B cell (primary cell): ENCODE data around the gene REC8. TPM values are rescaled to one million over a fixed set of nuclear protein-coding genes. Genes with fewer than 3 reads are reported as not detected.

Source experiments
- ATAC-seq: fragments of 200-7000 bp; cut with Tn5 transposase; one replicate; pipeline ENCODE4 v1.10.0; 2021; ENCODE audit warnings: low read depth, mild to moderate bottlenecking, moderate number of reproducible peaks, moderate library complexity
- CTCF ChIA-PET: fragments of 350-600 bp; sonication (Branson Sonifier 250); formaldehyde crosslinking; loops from one replicate; lab custom pipeline; 2021; ENCODE audit warnings: antibody characterized with exemption, inconsistent platforms; lab: Charles Lee
- POLR2A ChIA-PET: fragments of 350-600 bp; sonication (Branson Sonifier 250); formaldehyde crosslinking; loops from one replicate; lab custom pipeline; 2021; ENCODE audit warnings: antibody characterized with exemption; lab: Charles Lee
- DNase-seq: peaks from one replicate; pipeline ENCODE4 v3.0.0; 2013
- H2AFZ ChIP-seq: 2 replicates; pipeline ENCODE4 v1.6.1; 2012; ENCODE audit warnings: mild to moderate bottlenecking, low read depth, low read length; ENCODE audit not compliant: insufficient read depth, poor library complexity, severe bottlenecking
- H3K27ac ChIP-seq, 2 donors: 1 replicate in 1 of 2; 2 replicates in 1 of 2; pipeline ENCODE4 v1.5.1; 2012 to 2013; ENCODE audit warnings: low read length in 2 of 2, mild to moderate bottlenecking in 2 of 2, moderate library complexity in 1 of 2
- H3K27me3 ChIP-seq, 4 experiments: fragments of 200-600 bp in 1 of 4; sonication (generic) in 1 of 4; replicated peaks in 1 of 4; 1 replicate in 2 of 4; 2 replicates in 2 of 4; pipeline versions ENCODE4 v1.6.1 to v1.7.0; 2013 to 2016; ENCODE audit warnings: low read length in 3 of 4, mild to moderate bottlenecking in 2 of 4, mixed read lengths in 1 of 4, moderate library complexity in 1 of 4; ENCODE audit not compliant: insufficient read depth in 4 of 4, control insufficient read depth in 3 of 4; ENCODE audit errors: control extremely low read depth in 1 of 4
- H3K36me3 ChIP-seq, 2 experiments: replicated peaks in 1 of 2; 1 replicate in 1 of 2; 2 replicates in 1 of 2; pipeline versions ENCODE4 v1.6.1 to v1.7.1; 2013; ENCODE audit warnings: low read length in 1 of 2; ENCODE audit not compliant: insufficient read depth in 2 of 2, control insufficient read depth in 1 of 2; ENCODE audit errors: control extremely low read depth in 1 of 2, extremely low read depth in 1 of 2
- H3K4me1 ChIP-seq, 2 donors: fragments of 200-600 bp in 1 of 2; sonication (generic) in 1 of 2; 1 replicate in 1 of 2; 2 replicates in 1 of 2; pipeline versions ENCODE4 v1.5.1 to v1.6.1; 2013 to 2017; ENCODE audit warnings: low read length in 2 of 2; ENCODE audit not compliant: control insufficient read depth in 2 of 2, insufficient read depth in 2 of 2
- H3K4me2 ChIP-seq: replicated peaks from 2 replicates; pipeline ENCODE3; 2012; ENCODE audit warnings: mild to moderate bottlenecking, low read depth, low read length; ENCODE audit not compliant: poor library complexity, severe bottlenecking
- H3K4me3 ChIP-seq, 5 experiments: fragments of 200-600 bp in 1 of 5; sonication (generic) in 1 of 5; 1 replicate in 3 of 5; 2 replicates in 2 of 5; pipeline versions ENCODE4 v1.5.1 to v1.7.0; 2011 to 2016; ENCODE audit warnings: low read length in 4 of 5, mild to moderate bottlenecking in 4 of 5, low read depth in 2 of 5, control low read depth in 1 of 5, moderate library complexity in 1 of 5; ENCODE audit not compliant: insufficient read depth in 1 of 5; ENCODE audit errors: control extremely low read depth in 1 of 5, extremely low read depth in 1 of 5
- H3K79me2 ChIP-seq: fragments of 200-600 bp; sonication (generic); one replicate; pipeline ENCODE4 v1.6.0; 2016; ENCODE audit warnings: low read length; ENCODE audit not compliant: control insufficient read depth, insufficient read depth
- H3K9ac ChIP-seq: fragments of 200-600 bp; sonication (generic); 2 replicates; pipeline ENCODE4 v1.6.1; 2017; ENCODE audit warnings: mild to moderate bottlenecking, low read length, moderate library complexity
- H3K9me3 ChIP-seq, 3 donors: one replicate each; pipeline versions ENCODE4 v1.6.1 to v1.7.1; 2013; ENCODE audit warnings: low read length in 2 of 3; ENCODE audit not compliant: control insufficient read depth in 2 of 3, insufficient read depth in 1 of 3; ENCODE audit errors: control extremely low read depth in 1 of 3
- H4K20me1 ChIP-seq: 2 replicates; pipeline ENCODE4 v1.6.0; 2012; ENCODE audit warnings: mild to moderate bottlenecking, low read length; ENCODE audit not compliant: insufficient read depth, control insufficient read depth, poor library complexity, severe bottlenecking
- H3K27ac Mint-ChIP-seq: one replicate; pipeline ENCODE4 v1.8.0; 2021; ENCODE audit warnings: mixed read lengths
- H3K27me3 Mint-ChIP-seq: one replicate; pipeline ENCODE4 v1.8.0; 2021; ENCODE audit warnings: mixed read lengths
- H3K4me1 Mint-ChIP-seq: one replicate; pipeline ENCODE4 v1.8.0; 2021; ENCODE audit warnings: mixed read lengths
- H3K4me3 Mint-ChIP-seq: one replicate; pipeline ENCODE4 v1.8.0; 2021; ENCODE audit warnings: mixed read lengths
- H3K9me3 Mint-ChIP-seq: one replicate; pipeline ENCODE4 v1.8.0; 2022; ENCODE audit warnings: mixed read lengths; ENCODE audit not compliant: insufficient read depth
- CTCF ChIP-seq: fragments of 200-600 bp; IDR thresholded peaks from one replicate; pipeline ENCODE4 v1.8.0; 2022; ENCODE audit warnings: antibody characterized with exemption, mild to moderate bottlenecking
- EZH2 ChIP-seq: IDR thresholded peaks from 2 replicates; pipeline ENCODE4 v1.6.1; 2012; ENCODE audit warnings: borderline replicate concordance, low read depth, mild to moderate bottlenecking, moderate library complexity, low read length; ENCODE audit not compliant: insufficient read depth, poor library complexity, severe bottlenecking
- WGBS: methylation state at CpG from one replicate; pipeline ENCODE4 v1.1.5; 2013; ENCODE audit warnings: missing lambda C conversion rate; ENCODE audit not compliant: insufficient coverage; 5-methylcytosine and 5-hydroxymethylcytosine counted together
- intact Hi-C: fragments of 100-400 bp; cut with micrococcal nuclease; formaldehyde crosslinking; loops from one replicate; pipeline ENCODE4 v1.10.0; 2022
- polyA plus RNA-seq: library from polyadenylated mRNA; depleted of rRNA; stranded (reverse); fragments of >200 nt; gene quantifications from 2 replicates; pipeline ENCODE4 v1.2.3, GENCODE V29; 2012
- total RNA-seq, 2 donors: library from RNA; stranded (reverse); fragments of 120-200 nt in 1 of 2; gene quantifications; 1 replicate in 1 of 2; 2 replicates in 1 of 2; pipeline versions ENCODE4 v1.2.3 to v1.2.4, GENCODE V29; 2013 to 2022

Gene REC8
- total and polyA plus RNA-seq, 2 donors (not counting 1 experiment from before 2014, with no cell fraction given) = 34.0 to 62.1 TPM

DNA sequence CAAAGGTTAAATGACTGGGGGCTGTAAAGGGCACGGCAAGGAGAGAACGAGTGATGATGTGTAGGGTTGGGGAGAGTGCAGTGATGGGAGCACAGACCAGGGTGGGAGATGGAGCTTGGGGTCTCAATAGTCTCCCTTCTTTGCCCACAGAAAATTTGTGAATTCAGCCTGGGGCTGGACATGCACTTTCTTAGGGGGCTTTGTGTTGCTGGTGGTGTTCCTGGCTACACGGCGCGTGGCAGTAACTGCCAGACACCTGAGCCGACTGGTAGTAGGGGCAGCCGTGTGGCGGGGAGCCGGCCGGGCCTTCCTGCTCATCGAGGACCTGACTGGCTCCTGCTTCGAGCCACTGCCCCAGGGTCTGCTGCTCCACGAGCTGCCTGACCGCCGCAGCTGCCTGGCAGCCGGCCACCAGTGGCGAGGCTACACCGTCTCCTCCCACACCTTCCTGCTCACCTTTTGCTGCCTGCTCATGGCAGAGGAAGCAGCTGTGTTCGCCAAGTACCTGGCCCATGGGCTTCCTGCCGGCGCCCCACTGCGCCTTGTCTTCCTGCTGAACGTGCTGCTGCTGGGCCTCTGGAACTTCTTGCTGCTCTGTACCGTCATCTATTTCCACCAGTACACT, 39.7 kb upstream of the REC8 start:
- Histone ChIP-seq H3K9ac (no peak overlapping the region), H3K36me3 (peaks cover 0 to 1% of the 10 kb centered on the region in 2 experiments), H3K4me2 (peak overlapping the region; percentile 29), H3K27me3 (no peaks in the 10 kb centered on the region), H3K4me3 (no peak overlapping the region), H3K9me3 (no peaks in the 10 kb centered on the region), H3K4me1 (peaks cover 33 to 34% of the 10 kb centered on the region in 2 donors), H2AFZ (peak overlapping the region; percentile 22), H4K20me1 (peaks cover 7% of the 10 kb centered on the region), H3K79me2 (peaks cover 21% of the 10 kb centered on the region), H3K27ac (no peak overlapping the region)
- peak overlapping the region; percentile 32 for H3K27ac Mint-ChIP-seq
- DNase-seq (peak; percentile 18), ATAC-seq (no peak)
- H3K4me3 Mint-ChIP-seq = no peak overlapping the region
- H3K27me3 Mint-ChIP-seq = no peaks in the 10 kb centered on the region
- H3K9me3 Mint-ChIP-seq = no peaks in the 10 kb centered on the region
- 40% methylated on average over 24 of the region's 24 CpGs for WGBS
- TF ChIP-seq EZH2 = no peak
- TF ChIP-seq CTCF = no peak
- ChIA-PET CTCF (interaction anchor here (3.0 kb wide), 1 partner anchor 29 kb away, joined by 12 read pairs; the partner anchor contains the start of gene IRF9), POLR2A (interaction anchor here (1.2 kb wide), 1 partner anchor 81 kb away, joined by 3 read pairs; the partner anchor contains the start of gene CHMP4A)
- H3K4me1 Mint-ChIP-seq = peaks cover 34% of the 10 kb centered on the region
- intact Hi-C loops = no loop called here

- Mint-ChIP-seq H3K9me3 (no peaks in the 10 kb centered on the region), H3K4me1 (peaks cover 33% of the 10 kb centered on the region), H3K27ac (peak overlapping the region; percentile 28), H3K4me3 (no peak overlapping the region), H3K27me3 (no peaks in the 10 kb centered on the region)
- WGBS = no CpG with 5 or more reads among the region's 2 CpGs
- Histone ChIP-seq H4K20me1 (peaks cover 11% of the 10 kb centered on the region), H3K36me3 (peaks cover 0 to 9% of the 10 kb centered on the region in 2 experiments), H3K4me2 (no peak overlapping the region), H3K79me2 (peaks cover 29% of the 10 kb centered on the region), H3K4me1 (peaks cover 30 to 32% of the 10 kb centered on the region in 2 donors), H3K9ac (no peak overlapping the region), H3K27ac (no peak overlapping the region), H2AFZ (no peak overlapping the region), H3K4me3 (no peak overlapping the region), H3K27me3 (no peaks in the 10 kb centered on the region), H3K9me3 (no peaks in the 10 kb centered on the region)
- DNase-seq = no peak
- ChIA-PET CTCF (interaction anchor here (1.2 to 3.0 kb wide), 3 partner anchors 16 to 28 kb away, joined by 3 to 12 read pairs (median 6); partner anchors contain the start of genes IRF9 and NRL), POLR2A (interaction anchor here (1.2 to 1.3 kb wide), 3 partner anchors 17 to 81 kb away, joined by 3 to 10 read pairs (median 3); partner anchors contain the start of gene CHMP4A)
- TF ChIP-seq CTCF = no peak
- intact Hi-C loops = no loop called here
- no peak for ATAC-seq
Measured at GRCh38 chr14:24132976-24133375, 38.9 kb upstream of the REC8 start.
